GM21786 (cell line): ENCODE measurements around the gene NKAPL.

ENCODE experiments used
- ATAC-seq: cut with Tn5 transposase; IDR thresholded peaks from one replicate; pipeline ENCODE4 v1.9.1; 2021; ENCODE audit not compliant: unreplicated experiment

NKAPL gene

GRCh38 chr6:28245206-28245941, 13.7 kb upstream of the NKAPL start:
- ATAC-seq, result no peak

- ATAC-seq, result no peak
Measured at GRCh38 chr6:28248916-28249315, 10.2 kb upstream of the NKAPL start.

GRCh38 chr6:28250747-28251146, 8.3 kb upstream of the NKAPL start:
- no peak for ATAC-seq

- peak; percentile 29 for ATAC-seq
Measured at GRCh38 chr6:28251661-28252008, 7.5 kb upstream of the NKAPL start.

GRCh38 chr6:28252009-28252975, 6.8 kb upstream of the NKAPL start, which contains the start of gene ZKSCAN4:
Gene ZKSCAN4, minus strand, starts transcription at chr6:28252269. Its CDS starts 289 bp downstream, at chr6:28251980.
- ATAC-seq, result peak; percentile 79

- no peak for ATAC-seq
Measured at GRCh38 chr6:28254121-28254519, 5.0 kb upstream of the NKAPL start.

- no peak for ATAC-seq
Measured at GRCh38 chr6:28257042-28257441, 2.1 kb upstream of the NKAPL start.

GRCh38 chr6:28263922-28264321, 4.8 kb downstream of the NKAPL start:
- ATAC-seq, result no peak

GRCh38 chr6:28264834-28265401, 5.8 kb downstream of the NKAPL start:
- ATAC-seq, result no peak

- no peak for ATAC-seq
Measured at GRCh38 chr6:28266563-28266961, 7.5 kb downstream of the NKAPL start.

GRCh38 chr6:28266962-28267694, 8.0 kb downstream of the NKAPL start, which contains the start of gene ZSCAN26:
Gene ZSCAN26, plus strand, starts transcription at chr6:28267143. Its CDS starts 4,777 bp downstream, at chr6:28271920.
- ATAC-seq, result peak; percentile 85

GRCh38 chr6:28267695-28268059, 8.6 kb downstream of the NKAPL start:
- ATAC-seq, result no peak

- ATAC-seq, result no peak
Measured at GRCh38 chr6:28269492-28269891, 10.4 kb downstream of the NKAPL start.

GRCh38 chr6:28274888-28275287, 15.8 kb downstream of the NKAPL start:
- no peak for ATAC-seq

GRCh38 chr6:28277746-28278145, 18.6 kb downstream of the NKAPL start:
- no peak for ATAC-seq

- ATAC-seq, result no peak
Measured at GRCh38 chr6:28280595-28281287, 21.6 kb downstream of the NKAPL start.

GRCh38 chr6:28281288-28282064, 22.4 kb downstream of the NKAPL start, which contains the start of gene PGBD1:
Gene PGBD1, plus strand, starts transcription at chr6:28281572. Its CDS starts 2,242 bp downstream, at chr6:28283814.
- ATAC-seq, result peak; percentile 84

GRCh38 chr6:28282926-28283325, 23.8 kb downstream of the NKAPL start:
- no peak for ATAC-seq

- ATAC-seq, result no peak
Measured at GRCh38 chr6:28291573-28291972, 32.5 kb downstream of the NKAPL start.
